OCI-LY1 (cell line): ENCODE data around the gene EFS.

Source experiments
- H2AFZ ChIP-seq: fragments of 200-600 bp; sonication (generic), shearing (Covaris generic); 2 replicates; pipeline ENCODE4 v1.6.0; 2014; ENCODE audit warnings: antibody characterized with exemption, mild to moderate bottlenecking, low read length
- H3F3A ChIP-seq: fragments of 200-600 bp; sonication (generic), shearing (Covaris generic); 2 replicates; pipeline ENCODE4 v1.6.0; 2014; ENCODE audit warnings: mild to moderate bottlenecking, antibody characterized with exemption, low read length, moderate library complexity; ENCODE audit not compliant: insufficient read depth
- H3K27ac ChIP-seq: fragments of 200-600 bp; sonication (generic); 2 replicates; pipeline ENCODE4 v1.5.1; 2014; ENCODE audit warnings: low read length, mixed run types, mild to moderate bottlenecking, low read depth; ENCODE audit not compliant: poor library complexity, severe bottlenecking
- H3K27me3 ChIP-seq: fragments of 200-600 bp; sonication (generic); 2 replicates; pipeline ENCODE4 v1.6.0; 2014; ENCODE audit warnings: antibody characterized with exemption, mild to moderate bottlenecking, low read length, moderate library complexity; ENCODE audit not compliant: insufficient read depth
- H3K36me3 ChIP-seq: fragments of 200-600 bp; sonication (generic); 2 replicates; pipeline ENCODE4 v1.6.1; 2014; ENCODE audit warnings: mild to moderate bottlenecking, antibody characterized with exemption, low read length, moderate library complexity, mixed read lengths; ENCODE audit not compliant: insufficient read depth
- H3K4me1 ChIP-seq: fragments of 200-600 bp; sonication (generic); 2 replicates; pipeline ENCODE4 v1.5.1; 2014; ENCODE audit warnings: mild to moderate bottlenecking, low read length, moderate library complexity; ENCODE audit not compliant: insufficient read depth, severe bottlenecking
- H3K4me2 ChIP-seq: fragments of 200-600 bp; sonication (generic), shearing (Covaris generic); 2 replicates; pipeline ENCODE4 v1.6.1; 2014; ENCODE audit warnings: low read length
- H3K4me3 ChIP-seq: fragments of 200-600 bp; sonication (generic); 2 replicates; pipeline ENCODE4 v1.5.1; 2014; ENCODE audit warnings: low read length, low read depth, mild to moderate bottlenecking, mixed read lengths; ENCODE audit not compliant: poor library complexity, severe bottlenecking
- H3K79me2 ChIP-seq: fragments of 200-600 bp; shearing (Covaris generic); 2 replicates; pipeline ENCODE4 v1.6.1; 2016; ENCODE audit warnings: mixed run types, low read length, mixed read lengths; ENCODE audit not compliant: insufficient read depth
- H3K9ac ChIP-seq: fragments of 200-600 bp; sonication (generic), shearing (Covaris generic); 2 replicates; pipeline ENCODE4 v1.6.1; 2014; ENCODE audit warnings: mild to moderate bottlenecking, low read length, mixed read lengths
- H3K9me2 ChIP-seq: fragments of 200-600 bp; sonication (generic), shearing (Covaris generic); 2 replicates; pipeline ENCODE4 v1.6.1; 2014; ENCODE audit warnings: low read depth, mild to moderate bottlenecking, low read length, mixed read lengths
- H3K9me3 ChIP-seq: fragments of 200-600 bp; shearing (Covaris generic); 2 replicates; pipeline ENCODE4 v1.6.1; 2014; ENCODE audit warnings: low read length, mixed read lengths
- H4K20me1 ChIP-seq: fragments of 200-600 bp; sonication (generic), shearing (Covaris generic); 2 replicates; pipeline ENCODE4 v1.6.0; 2016; ENCODE audit warnings: mild to moderate bottlenecking, low read length; ENCODE audit not compliant: insufficient read depth
- EZH2 ChIP-seq: fragments of 200-600 bp; sonication (generic), shearing (Covaris generic); IDR thresholded peaks from 2 replicates; pipeline ENCODE4 v1.8.0; 2017; ENCODE audit warnings: borderline replicate concordance, mixed run types, mild to moderate bottlenecking, antibody characterized with exemption, low read length, moderate library complexity, mixed read lengths
- TF ChIP-seq, protein P1 (sequence below): fragments of 200-600 bp; sonication (generic), shearing (Covaris generic); IDR thresholded peaks from 2 replicates; pipeline ENCODE4 v1.5.1; 2017; ENCODE audit warnings: mild to moderate bottlenecking, antibody characterized with exemption, low read length, moderate library complexity, mixed read lengths

EFS gene

DNA sequence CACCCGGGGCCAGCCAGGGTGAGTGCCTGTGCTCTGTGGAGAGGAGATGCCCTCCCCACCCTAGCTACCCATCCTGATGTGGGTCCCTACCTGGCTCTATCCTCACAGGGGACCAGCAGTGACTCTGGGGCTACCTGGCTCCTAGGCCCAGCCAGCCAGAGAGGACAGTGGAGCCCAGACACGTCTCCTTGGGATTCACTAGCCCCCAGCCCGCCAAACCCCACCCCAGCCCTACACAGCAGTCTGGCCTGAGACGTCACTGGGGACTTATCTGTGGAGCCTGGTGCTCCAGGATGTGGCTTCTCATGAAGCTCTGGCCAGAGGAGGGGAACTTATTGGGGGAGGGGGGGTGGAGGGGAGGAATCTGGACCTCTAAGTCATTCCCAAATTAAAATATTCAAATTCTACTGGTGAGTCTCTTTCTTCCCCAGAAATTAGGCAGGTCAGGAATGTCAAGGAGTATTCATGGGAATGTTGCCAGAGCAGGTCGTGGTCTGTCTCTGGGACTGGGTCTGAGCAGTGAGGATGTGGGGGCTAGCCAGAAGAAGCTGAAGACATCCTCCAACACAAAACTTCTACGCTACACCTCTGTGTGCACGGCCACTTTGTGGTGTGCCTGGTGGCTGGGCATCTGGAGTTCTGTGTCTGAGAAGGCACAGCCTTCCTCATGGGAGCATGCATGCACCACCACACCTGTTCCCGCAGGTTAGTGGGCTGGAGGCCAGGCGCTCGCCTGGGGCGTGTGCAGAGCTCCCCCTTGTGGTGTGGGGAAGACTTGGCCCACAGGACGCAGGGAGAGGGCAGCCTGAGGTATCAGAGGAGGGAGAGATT is 14.6 kb upstream of the EFS start:
- no peak overlapping the region for H2AFZ ChIP-seq
- no peaks in the 10 kb centered on the region for H4K20me1 ChIP-seq
- H3K4me2 ChIP-seq = no peak overlapping the region
- H3K79me2 ChIP-seq = no peaks in the 10 kb centered on the region
- H3K27ac ChIP-seq = no peak overlapping the region
- no peak for TF ChIP-seq EZH2
- TF ChIP-seq, protein P1, sequence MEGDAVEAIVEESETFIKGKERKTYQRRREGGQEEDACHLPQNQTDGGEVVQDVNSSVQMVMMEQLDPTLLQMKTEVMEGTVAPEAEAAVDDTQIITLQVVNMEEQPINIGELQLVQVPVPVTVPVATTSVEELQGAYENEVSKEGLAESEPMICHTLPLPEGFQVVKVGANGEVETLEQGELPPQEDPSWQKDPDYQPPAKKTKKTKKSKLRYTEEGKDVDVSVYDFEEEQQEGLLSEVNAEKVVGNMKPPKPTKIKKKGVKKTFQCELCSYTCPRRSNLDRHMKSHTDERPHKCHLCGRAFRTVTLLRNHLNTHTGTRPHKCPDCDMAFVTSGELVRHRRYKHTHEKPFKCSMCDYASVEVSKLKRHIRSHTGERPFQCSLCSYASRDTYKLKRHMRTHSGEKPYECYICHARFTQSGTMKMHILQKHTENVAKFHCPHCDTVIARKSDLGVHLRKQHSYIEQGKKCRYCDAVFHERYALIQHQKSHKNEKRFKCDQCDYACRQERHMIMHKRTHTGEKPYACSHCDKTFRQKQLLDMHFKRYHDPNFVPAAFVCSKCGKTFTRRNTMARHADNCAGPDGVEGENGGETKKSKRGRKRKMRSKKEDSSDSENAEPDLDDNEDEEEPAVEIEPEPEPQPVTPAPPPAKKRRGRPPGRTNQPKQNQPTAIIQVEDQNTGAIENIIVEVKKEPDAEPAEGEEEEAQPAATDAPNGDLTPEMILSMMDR = peak; percentile 92
- no peaks in the 10 kb centered on the region for H3K4me1 ChIP-seq
- no peaks in the 10 kb centered on the region for H3F3A ChIP-seq
- H3K9me3 ChIP-seq = no peaks in the 10 kb centered on the region
- H3K4me3 ChIP-seq = no peak overlapping the region
- H3K9me2 ChIP-seq = no peaks in the 10 kb centered on the region
- peaks cover 3% of the 10 kb centered on the region; the same call in 1 of the 2 replicates for H3K27me3 ChIP-seq
- H3K36me3 ChIP-seq = no peaks in the 10 kb centered on the region
- H3K9ac ChIP-seq = no peak overlapping the region

DNA sequence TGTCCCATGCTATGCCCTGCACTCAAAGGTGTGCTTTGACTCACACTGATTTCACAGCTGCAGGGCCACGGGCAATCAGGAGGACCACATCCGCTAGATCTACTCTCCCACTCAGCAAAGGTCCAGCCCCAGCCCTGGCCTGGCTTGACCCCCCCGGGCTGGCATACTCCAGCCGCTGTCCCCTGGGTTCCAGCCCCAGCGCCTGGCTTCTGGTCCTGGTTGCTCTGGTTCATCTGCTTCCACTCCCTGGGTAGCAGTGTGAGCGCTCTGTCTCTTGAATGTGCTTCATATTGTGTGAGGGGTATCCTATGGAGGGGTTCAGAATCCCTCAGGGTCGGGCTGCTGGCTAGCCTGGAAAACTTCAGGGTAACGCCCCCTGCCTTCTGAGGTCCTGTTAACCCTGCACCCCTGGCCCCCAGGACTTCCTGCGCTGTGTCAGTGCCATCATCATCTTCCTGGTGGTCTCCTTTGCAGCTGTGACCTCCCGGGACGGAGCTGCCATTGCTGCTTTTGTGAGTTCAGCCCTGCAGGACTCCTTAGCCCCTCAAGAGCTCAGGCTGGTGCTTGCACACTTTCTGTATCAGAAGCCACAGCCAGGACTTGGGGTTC is 13.7 kb upstream of the EFS start:
- no peak overlapping the region for H3K4me2 ChIP-seq
- no peaks in the 10 kb centered on the region for H3F3A ChIP-seq
- TF ChIP-seq, protein P1 = no peak
- H3K9me2 ChIP-seq = no peaks in the 10 kb centered on the region
- H3K27me3 ChIP-seq = peaks cover 3% of the 10 kb centered on the region; the same call in 1 of the 2 replicates
- no peak overlapping the region for H3K27ac ChIP-seq
- no peaks in the 10 kb centered on the region for H3K4me1 ChIP-seq
- no peaks in the 10 kb centered on the region for H3K36me3 ChIP-seq
- no peaks in the 10 kb centered on the region for H4K20me1 ChIP-seq
- no peaks in the 10 kb centered on the region for H3K79me2 ChIP-seq
- no peaks in the 10 kb centered on the region for H3K9me3 ChIP-seq
- no peak overlapping the region for H2AFZ ChIP-seq
- H3K9ac ChIP-seq = no peak overlapping the region
- no peak overlapping the region for H3K4me3 ChIP-seq

DNA sequence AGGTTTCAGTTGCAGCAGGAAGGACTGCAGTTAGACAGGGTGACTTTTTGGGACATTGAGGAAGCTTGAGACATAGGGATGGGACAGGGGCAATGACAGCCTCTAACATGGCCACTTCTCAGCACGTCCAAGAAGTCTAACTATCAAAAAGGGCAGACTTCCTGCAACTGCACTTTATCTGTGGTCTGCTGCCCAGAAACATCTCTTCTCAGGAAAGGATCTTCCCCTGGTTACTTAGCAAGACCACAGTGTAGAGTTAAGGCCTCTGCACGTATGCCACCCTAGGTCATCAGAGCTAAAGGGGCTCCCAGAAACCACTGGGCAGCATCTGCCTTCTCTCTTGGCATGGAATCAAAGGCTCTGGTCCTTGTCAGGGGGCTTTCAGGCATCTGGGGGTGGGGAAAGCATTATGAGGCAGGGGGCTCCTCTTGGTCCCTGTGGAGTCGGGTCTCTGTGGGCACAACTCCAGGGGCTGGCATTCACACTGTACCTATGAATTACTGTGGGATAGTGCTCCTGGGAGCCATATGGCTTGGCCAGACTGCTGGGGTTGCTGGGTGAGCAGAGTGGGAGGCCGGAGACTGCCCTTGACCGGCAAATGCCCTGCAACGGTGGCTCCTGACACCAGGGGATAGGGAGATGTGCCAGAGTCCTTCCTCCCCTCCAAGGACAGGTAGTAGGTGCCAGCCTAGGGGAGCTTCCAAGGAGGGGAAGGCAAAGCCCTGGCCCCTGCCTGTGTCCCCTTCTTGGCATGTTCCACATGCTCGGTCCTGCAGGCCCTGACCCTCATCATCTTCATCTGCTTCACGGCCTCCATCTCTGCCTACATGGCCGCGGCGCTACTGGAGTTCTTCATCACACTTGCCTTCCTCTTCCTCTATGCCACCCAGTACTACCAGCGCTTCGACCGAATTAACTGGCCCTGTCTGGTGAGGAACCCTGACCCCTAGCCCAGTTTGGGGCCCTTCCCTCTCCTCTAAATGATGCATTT is 12.9 kb upstream of the EFS start:
- Histone ChIP-seq H3K36me3 (no peaks in the 10 kb centered on the region), H3K4me2 (no peak overlapping the region), H3K9me3 (no peaks in the 10 kb centered on the region), H3K79me2 (no peaks in the 10 kb centered on the region), H3F3A (no peaks in the 10 kb centered on the region), H3K27ac (no peak overlapping the region), H3K27me3 (peaks cover 3% of the 10 kb centered on the region; the same call in 1 of the 2 replicates), H4K20me1 (no peaks in the 10 kb centered on the region), H3K4me3 (no peak overlapping the region), H2AFZ (no peak overlapping the region), H3K9me2 (no peaks in the 10 kb centered on the region), H3K9ac (no peak overlapping the region), H3K4me1 (no peaks in the 10 kb centered on the region)
- TF ChIP-seq EZH2 = no peak
- TF ChIP-seq, protein P1 = no peak
